A673 (cell line): ENCODE results near the gene GYS1.

Experiments used
- EZH2 ChIP-seq: fragments of 200-600 bp; sonication (generic); IDR thresholded peaks from 2 replicates; pipeline ENCODE4 v1.6.1; 2017; ENCODE audit warnings: borderline replicate concordance, low read depth, mild to moderate bottlenecking, mixed read lengths, antibody characterized with exemption, low read length; ENCODE audit not compliant: poor library complexity, severe bottlenecking
- TF ChIP-seq, protein P1 (sequence below): fragments of 300-800, 200-600 bp; sonication (generic); conservative IDR thresholded peaks from 2 replicates; pipeline ENCODE4 v1.5.1; 2017; ENCODE audit warnings: low read depth, mild to moderate bottlenecking, antibody characterized with exemption, low read length, moderate library complexity, mixed read lengths

DNA sequence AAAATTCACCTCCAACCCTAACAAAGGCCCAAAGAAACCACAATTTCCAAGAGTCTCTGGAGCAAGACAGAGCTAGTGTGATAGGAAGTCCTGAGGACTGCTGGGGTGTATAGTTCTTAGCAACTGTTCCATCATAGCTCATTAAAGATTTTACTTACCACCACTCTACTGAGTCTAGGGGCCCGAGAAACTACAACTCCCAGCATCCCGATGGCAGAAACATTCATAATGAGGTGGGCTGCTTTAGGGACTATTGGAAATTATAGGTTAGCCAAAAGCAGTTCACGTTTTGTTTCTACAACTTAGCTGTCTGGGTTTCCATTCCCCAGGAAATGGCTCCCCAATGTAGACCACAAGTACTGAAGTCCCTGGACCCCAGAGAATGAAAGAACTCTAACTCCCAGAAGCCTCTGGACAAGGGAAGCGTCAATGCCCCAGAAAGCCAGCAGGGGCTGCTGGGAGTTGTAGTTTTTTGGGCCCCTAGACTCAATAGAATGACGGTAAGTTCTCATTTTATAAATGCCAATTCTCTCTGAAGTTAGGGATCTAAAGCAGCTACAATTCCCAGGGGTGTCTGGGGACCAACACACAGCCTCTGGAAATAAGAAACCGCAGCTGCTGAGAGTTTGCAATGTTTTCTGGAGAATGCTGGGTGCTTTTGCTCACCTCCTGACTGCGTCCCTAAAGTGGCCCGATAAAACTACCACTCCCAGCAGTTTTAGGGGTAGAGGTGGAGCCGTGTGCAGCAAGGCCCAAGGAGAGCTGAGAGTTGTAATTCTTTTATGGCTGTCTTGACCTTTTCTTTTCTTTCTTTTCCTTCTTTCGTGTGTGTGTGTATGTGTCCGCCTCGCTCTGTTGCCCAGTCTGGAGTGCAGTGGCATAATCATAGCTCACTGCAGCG lies 16.9 kb downstream of the GYS1 start:
- TF ChIP-seq, protein P1, sequence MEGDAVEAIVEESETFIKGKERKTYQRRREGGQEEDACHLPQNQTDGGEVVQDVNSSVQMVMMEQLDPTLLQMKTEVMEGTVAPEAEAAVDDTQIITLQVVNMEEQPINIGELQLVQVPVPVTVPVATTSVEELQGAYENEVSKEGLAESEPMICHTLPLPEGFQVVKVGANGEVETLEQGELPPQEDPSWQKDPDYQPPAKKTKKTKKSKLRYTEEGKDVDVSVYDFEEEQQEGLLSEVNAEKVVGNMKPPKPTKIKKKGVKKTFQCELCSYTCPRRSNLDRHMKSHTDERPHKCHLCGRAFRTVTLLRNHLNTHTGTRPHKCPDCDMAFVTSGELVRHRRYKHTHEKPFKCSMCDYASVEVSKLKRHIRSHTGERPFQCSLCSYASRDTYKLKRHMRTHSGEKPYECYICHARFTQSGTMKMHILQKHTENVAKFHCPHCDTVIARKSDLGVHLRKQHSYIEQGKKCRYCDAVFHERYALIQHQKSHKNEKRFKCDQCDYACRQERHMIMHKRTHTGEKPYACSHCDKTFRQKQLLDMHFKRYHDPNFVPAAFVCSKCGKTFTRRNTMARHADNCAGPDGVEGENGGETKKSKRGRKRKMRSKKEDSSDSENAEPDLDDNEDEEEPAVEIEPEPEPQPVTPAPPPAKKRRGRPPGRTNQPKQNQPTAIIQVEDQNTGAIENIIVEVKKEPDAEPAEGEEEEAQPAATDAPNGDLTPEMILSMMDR, result no peak
- no peak for TF ChIP-seq EZH2
